AG04449 (cell line): ENCODE measurements around the gene SCARB1.

Experiments
- CTCF ChIA-PET: fragments of 350-600 bp; formaldehyde crosslinking; extraction: SDS; loops from one replicate; lab custom pipeline; 2021; ENCODE audit warnings: antibody characterized with exemption; lab: Yijun Ruan, JAX
- POLR2A ChIA-PET: fragments of 400-600, 350-600 bp; formaldehyde crosslinking; extraction: SDS; loops from one replicate; lab custom pipeline; 2020; ENCODE audit warnings: antibody characterized with exemption, inconsistent platforms; lab: Yijun Ruan, JAX
- DNase-seq: peaks from one replicate; pipeline ENCODE4 v3.0.0-alpha.2; 2010; ENCODE audit warnings: low read depth, low spot score
- H3K4me3 ChIP-seq: 2 replicates; pipeline ENCODE4 v1.5.1; 2011; ENCODE audit warnings: low read depth, mild to moderate bottlenecking, control low read depth, low read length
- CTCF ChIP-seq: IDR thresholded peaks from one replicate; pipeline ENCODE4 v1.5.1; 2011; ENCODE audit warnings: mild to moderate bottlenecking, moderate library complexity, low read length, control low read depth, inconsistent platforms; ENCODE audit not compliant: insufficient read depth; ENCODE audit errors: missing control alignments

Gene SCARB1

GRCh38 chr12:124727264-124727800 lies 136.3 kb downstream of the SCARB1 start:
- DNase-seq, result no peak
- POLR2A ChIA-PET, result no interaction called here

More at GRCh38 chr12:124727264-124727800, 136.3 kb downstream of the SCARB1 start:
- no peak for TF ChIP-seq CTCF
- CTCF ChIA-PET, result interaction anchor here (0.6 to 2.0 kb wide), 3 partner anchors 8 to 644 kb away, joined by 3 to 5 read pairs (median 3); no protein-coding TSS in a partner anchor
- no peak overlapping the region for H3K4me3 ChIP-seq
